ENCODE data around the gene SLC26A3. TPM values are rescaled to one million over a fixed set of nuclear protein-coding genes. Genes with fewer than 3 reads are reported as not detected.
"Not testable (repeated sequence)": the region's sequence is repeated elsewhere in the genome, so short reads cannot be mapped to it uniquely, and the experiment has no call there.

Gene SLC26A3
- total RNA-seq = not detected

- Mint-ChIP-seq H3K27ac (no peak within 1 kb of the TSS), H3K4me1 (no peaks in the 10 kb centered on the region), H3K9me3 (no peaks in the 10 kb centered on the region), H3K4me3 (no peak within 1 kb of the TSS), H3K36me3 (no peaks in the 10 kb centered on the region), H3K27me3 (peaks cover 12% of the 10 kb centered on the region)
- DNase-seq = no peak
Measured at GRCh38 chr7:107803009-107803610, at the start of gene SLC26A3. SLC26A3 (minus strand) TSS chr7:107803223; CDS start chr7:107794509, 8,714 bp downstream.

GRCh38 chr7:107850643-107851042, 47.6 kb upstream of the SLC26A3 start:
- H3K36me3 Mint-ChIP-seq = no peaks in the 10 kb centered on the region
- H3K4me1 Mint-ChIP-seq = no peaks in the 10 kb centered on the region
- H3K9me3 Mint-ChIP-seq = no peaks in the 10 kb centered on the region
- no peaks in the 10 kb centered on the region for H3K27me3 Mint-ChIP-seq
- no peak for DNase-seq
- H3K4me3 Mint-ChIP-seq = no peak overlapping the region
- no peak overlapping the region for H3K27ac Mint-ChIP-seq

GRCh38 chr7:107850216-107850615, 47.2 kb upstream of the SLC26A3 start:
- H3K4me1 Mint-ChIP-seq = no peaks in the 10 kb centered on the region
- no peaks in the 10 kb centered on the region for H3K27me3 Mint-ChIP-seq

DNA sequence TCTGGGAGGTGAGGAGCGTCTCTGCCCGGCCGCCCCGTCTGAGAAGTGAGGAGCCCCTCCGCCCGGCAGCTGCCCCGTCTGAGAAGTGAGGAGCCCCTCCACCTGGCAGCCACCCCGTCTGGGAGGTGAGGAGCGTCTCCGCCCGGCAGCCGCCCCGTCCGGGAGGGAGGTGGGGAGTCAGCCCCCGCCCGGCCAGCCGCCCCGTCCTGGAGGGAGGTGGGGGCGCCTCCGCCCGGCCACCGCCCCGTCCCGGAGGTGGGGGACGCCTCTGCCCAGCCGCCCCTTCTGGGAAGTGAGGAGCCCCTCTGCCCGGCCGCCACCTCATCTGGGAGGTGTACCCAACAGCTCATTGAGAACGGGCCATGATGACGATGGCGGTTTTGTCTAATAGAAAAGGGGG, 45.2 kb upstream of the SLC26A3 start:
- not testable (repeated sequence) for H3K27ac Mint-ChIP-seq, H3K36me3 Mint-ChIP-seq, DNase-seq, H3K4me1 Mint-ChIP-seq, H3K4me3 Mint-ChIP-seq, H3K27me3 Mint-ChIP-seq, H3K9me3 Mint-ChIP-seq

More at GRCh38 chr7:107850216-107850615, 47.2 kb upstream of the SLC26A3 start:
- no peak overlapping the region for H3K27ac Mint-ChIP-seq
- no peaks in the 10 kb centered on the region for H3K36me3 Mint-ChIP-seq
- no peak overlapping the region for H3K4me3 Mint-ChIP-seq
- no peak for DNase-seq
- no peaks in the 10 kb centered on the region for H3K9me3 Mint-ChIP-seq

GRCh38 chr7:107847836-107848175, 44.8 kb upstream of the SLC26A3 start:
- H3K4me3 Mint-ChIP-seq, H3K4me1 Mint-ChIP-seq, H3K9me3 Mint-ChIP-seq: not testable (repeated sequence)

DNA sequence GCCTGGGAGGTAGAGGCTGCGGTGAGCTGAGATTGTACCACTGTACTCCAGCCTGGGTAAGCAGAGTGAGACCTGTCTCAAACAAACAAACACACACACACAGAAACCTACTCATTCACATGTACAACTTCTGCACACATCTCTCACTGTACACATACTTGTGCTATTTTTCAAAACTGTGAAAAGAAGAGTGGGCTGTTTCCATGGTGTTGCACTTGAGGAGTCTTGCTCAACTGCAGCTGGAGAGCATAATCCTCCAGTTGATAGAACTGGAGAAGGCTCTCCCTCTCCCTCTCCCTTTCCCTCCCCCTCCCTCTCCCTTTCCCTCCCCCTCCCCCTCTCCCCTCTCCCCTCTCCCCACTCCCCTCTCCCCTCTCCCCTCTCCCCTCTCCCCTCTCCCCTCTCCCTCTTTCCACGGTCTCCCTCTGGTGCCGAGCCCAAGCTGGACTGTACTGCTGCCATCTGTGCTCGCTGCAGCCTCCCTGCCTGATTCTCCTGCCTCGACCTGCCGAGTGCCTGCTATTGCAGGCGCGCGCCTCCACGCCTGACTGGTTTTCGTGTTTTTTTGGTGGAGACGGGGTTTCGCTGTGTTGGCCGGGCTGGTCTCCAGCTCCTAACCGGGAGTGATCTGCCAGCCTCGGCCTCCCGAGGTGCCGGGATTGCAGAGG, 44.3 kb upstream of the SLC26A3 start:
- Mint-ChIP-seq H3K27ac (no peak overlapping the region), H3K4me1 (no peaks in the 10 kb centered on the region), H3K4me3 (no peak overlapping the region), H3K9me3 (no peaks in the 10 kb centered on the region), H3K36me3 (no peaks in the 10 kb centered on the region), H3K27me3 (no peaks in the 10 kb centered on the region)
- no peak for DNase-seq

More at GRCh38 chr7:107847836-107848175, 44.8 kb upstream of the SLC26A3 start:
- H3K27me3 Mint-ChIP-seq, DNase-seq, H3K36me3 Mint-ChIP-seq, H3K27ac Mint-ChIP-seq: not testable (repeated sequence)

DNA sequence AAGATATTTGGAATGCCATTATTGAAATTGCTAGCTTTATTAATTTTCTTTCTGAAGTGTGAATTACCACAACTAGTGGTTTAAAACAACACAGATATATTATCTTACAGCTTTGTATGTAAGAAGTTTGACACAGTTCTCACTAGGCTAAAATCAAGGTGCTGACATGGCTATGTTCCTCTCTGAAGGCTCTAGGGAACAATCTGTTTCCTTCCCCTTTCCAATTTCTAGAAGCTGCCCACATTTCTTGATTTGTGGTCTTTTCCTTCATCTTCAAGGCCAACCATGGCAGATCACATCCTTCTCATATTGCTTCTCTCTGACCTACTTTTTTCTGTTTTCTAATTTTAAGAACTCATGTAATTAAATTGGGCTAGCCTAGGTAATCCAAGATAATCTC, 43.3 kb upstream of the SLC26A3 start:
- no peaks in the 10 kb centered on the region for H3K4me1 Mint-ChIP-seq
- no peak overlapping the region for H3K4me3 Mint-ChIP-seq
- H3K9me3 Mint-ChIP-seq = no peaks in the 10 kb centered on the region
- no peak for DNase-seq
- H3K27me3 Mint-ChIP-seq = no peaks in the 10 kb centered on the region
- no peaks in the 10 kb centered on the region for H3K36me3 Mint-ChIP-seq
- H3K27ac Mint-ChIP-seq = no peak overlapping the region

DNA sequence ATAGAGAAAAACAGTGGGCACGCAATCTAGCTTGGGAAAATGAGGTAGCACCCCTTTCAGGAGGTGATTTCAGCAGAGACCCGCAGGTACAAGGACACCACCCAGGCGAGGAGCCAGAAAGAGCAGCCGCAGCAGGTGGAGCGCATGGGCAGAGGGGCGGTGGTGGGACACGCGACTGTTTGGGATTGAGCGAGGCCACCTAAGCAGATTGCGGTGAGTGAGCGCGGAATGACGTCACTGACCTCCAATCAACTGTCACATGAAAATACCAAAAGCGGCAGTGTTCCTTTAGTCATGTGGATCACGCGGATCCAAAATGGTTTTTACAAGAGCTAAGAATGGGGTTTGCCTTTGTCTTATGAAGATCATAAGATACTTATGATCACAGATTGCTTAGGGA, 40.2 kb upstream of the SLC26A3 start:
- H3K4me1 Mint-ChIP-seq = no peaks in the 10 kb centered on the region
- H3K27ac Mint-ChIP-seq = no peak overlapping the region

DNA sequence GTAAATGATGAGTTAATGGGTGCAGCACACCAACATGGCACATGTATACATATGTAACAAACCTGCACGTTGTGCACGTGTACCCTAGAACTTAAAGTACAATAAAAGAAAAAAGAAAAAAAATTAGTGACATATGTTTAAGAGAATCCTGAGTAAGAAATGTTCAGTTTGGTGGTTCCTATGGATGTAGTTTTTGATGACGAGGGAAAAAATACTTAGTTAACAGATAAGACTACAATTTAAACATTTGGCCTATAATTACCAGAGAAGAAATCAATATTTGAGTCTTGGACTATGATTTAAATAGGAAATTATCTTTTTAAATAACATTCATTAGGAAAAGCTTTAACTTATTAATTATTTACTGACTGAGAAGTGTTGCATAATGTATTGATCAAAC, 39.2 kb upstream of the SLC26A3 start:
- no peak for DNase-seq
- Mint-ChIP-seq H3K27ac (no peak overlapping the region), H3K4me1 (no peaks in the 10 kb centered on the region), H3K9me3 (peaks cover 3% of the 10 kb centered on the region), H3K36me3 (peaks cover 2% of the 10 kb centered on the region), H3K27me3 (no peaks in the 10 kb centered on the region), H3K4me3 (no peak overlapping the region)

More for the DNA sequence above, 40.2 kb upstream of the SLC26A3 start:
- Mint-ChIP-seq H3K27me3 (no peaks in the 10 kb centered on the region), H3K36me3 (peaks cover 2% of the 10 kb centered on the region), H3K4me3 (no peak overlapping the region), H3K9me3 (peaks cover 3% of the 10 kb centered on the region)
- DNase-seq = no peak

GRCh38 chr7:107838816-107839565, 36.0 kb upstream of the SLC26A3 start:
- peaks cover 3% of the 10 kb centered on the region for H3K9me3 Mint-ChIP-seq
- peaks cover 2% of the 10 kb centered on the region for H3K36me3 Mint-ChIP-seq
- DNase-seq = no peak

DNA sequence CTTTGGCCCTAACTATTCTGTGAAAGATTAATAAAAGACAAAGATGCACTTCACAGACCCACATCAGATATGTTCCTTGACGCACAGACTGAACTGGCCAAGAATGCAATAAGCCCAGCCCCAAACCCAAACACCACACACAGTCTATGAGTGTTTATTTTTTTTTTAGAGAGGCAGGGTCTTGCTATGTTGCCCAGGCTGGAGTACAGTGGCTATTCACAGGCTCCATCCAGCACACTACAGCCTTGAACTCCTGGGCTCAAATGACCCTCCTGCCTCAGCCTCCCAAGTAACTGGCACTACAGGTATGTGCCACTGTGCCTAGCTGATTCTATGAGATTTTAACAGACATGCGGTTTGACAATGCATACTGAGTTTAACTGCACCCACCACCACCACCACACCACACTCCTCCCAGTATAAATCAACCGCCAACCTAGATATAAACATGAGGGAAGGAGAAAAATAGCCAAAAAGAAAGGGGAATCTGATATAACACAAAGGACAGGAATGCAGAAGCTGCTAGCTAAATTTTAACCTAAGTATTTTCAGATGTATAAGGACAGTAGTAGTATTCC, 35.1 kb upstream of the SLC26A3 start:
- H3K4me1 Mint-ChIP-seq = no peaks in the 10 kb centered on the region
- DNase-seq = no peak
- H3K27me3 Mint-ChIP-seq = no peaks in the 10 kb centered on the region
- no peak overlapping the region for H3K27ac Mint-ChIP-seq
- no peak overlapping the region for H3K4me3 Mint-ChIP-seq
- peaks cover 3% of the 10 kb centered on the region for H3K9me3 Mint-ChIP-seq
- peaks cover 2% of the 10 kb centered on the region for H3K36me3 Mint-ChIP-seq

More at GRCh38 chr7:107838816-107839565, 36.0 kb upstream of the SLC26A3 start:
- H3K27me3 Mint-ChIP-seq = no peaks in the 10 kb centered on the region
- H3K27ac Mint-ChIP-seq = no peak overlapping the region
- H3K4me1 Mint-ChIP-seq = no peaks in the 10 kb centered on the region
- H3K4me3 Mint-ChIP-seq = no peak overlapping the region

GRCh38 chr7:107837145-107837512, 34.1 kb upstream of the SLC26A3 start:
- no peak overlapping the region for H3K27ac Mint-ChIP-seq
- no peaks in the 10 kb centered on the region for H3K4me1 Mint-ChIP-seq
- H3K36me3 Mint-ChIP-seq = peaks cover 2% of the 10 kb centered on the region
- no peak overlapping the region for H3K4me3 Mint-ChIP-seq
- no peak for DNase-seq
- no peaks in the 10 kb centered on the region for H3K27me3 Mint-ChIP-seq
- peaks cover 3% of the 10 kb centered on the region for H3K9me3 Mint-ChIP-seq

- no peaks in the 10 kb centered on the region for H3K4me1 Mint-ChIP-seq
- no peak overlapping the region for H3K4me3 Mint-ChIP-seq
- H3K27ac Mint-ChIP-seq = no peak overlapping the region
- H3K27me3 Mint-ChIP-seq = no peaks in the 10 kb centered on the region
- H3K36me3 Mint-ChIP-seq = peaks cover 2% of the 10 kb centered on the region
- peaks cover 5% of the 10 kb centered on the region for H3K9me3 Mint-ChIP-seq
- DNase-seq = no peak
Measured at GRCh38 chr7:107836237-107837144, 33.5 kb upstream of the SLC26A3 start.

- peaks cover 2% of the 10 kb centered on the region for H3K9me3 Mint-ChIP-seq
- peaks cover 6% of the 10 kb centered on the region for H3K27me3 Mint-ChIP-seq
- no peak overlapping the region for H3K27ac Mint-ChIP-seq
- H3K4me3 Mint-ChIP-seq = no peak overlapping the region
- H3K36me3 Mint-ChIP-seq = no peaks in the 10 kb centered on the region
- DNase-seq = no peak
- H3K4me1 Mint-ChIP-seq = no peaks in the 10 kb centered on the region
Measured at GRCh38 chr7:107834401-107834800, 31.4 kb upstream of the SLC26A3 start.
